GM12874 (cell line): Measurements from ENCODE around the gene HRH3.

ENCODE experiments used
- TF ChIP-seq, protein P1 (sequence below): IDR thresholded peaks from 2 replicates; pipeline ENCODE4 v1.5.1; 2011; ENCODE audit warnings: low read depth, mild to moderate bottlenecking, control low read depth, low read length, moderate library complexity; ENCODE audit not compliant: insufficient read depth

The HRH3 gene

DNA sequence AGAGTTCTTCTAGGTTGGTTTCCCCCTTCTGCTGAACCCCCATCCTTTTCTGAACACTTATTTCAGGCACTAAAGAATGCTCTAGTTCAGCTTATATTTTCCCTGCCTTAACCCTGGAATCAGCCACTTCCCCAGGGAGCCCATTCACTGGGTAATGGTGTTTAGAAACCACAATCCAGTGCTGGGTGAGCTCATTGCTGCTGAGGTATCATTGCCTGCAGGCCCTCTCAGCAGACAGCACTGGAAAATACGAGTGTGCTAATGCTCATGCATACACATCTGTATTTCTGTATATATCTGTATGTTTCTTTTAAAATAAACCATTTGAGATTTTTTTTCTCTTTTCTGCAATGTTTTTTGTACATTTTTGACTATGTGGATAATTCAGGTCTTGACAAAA lies 45.3 kb upstream of the HRH3 start:
- TF ChIP-seq, protein P1, sequence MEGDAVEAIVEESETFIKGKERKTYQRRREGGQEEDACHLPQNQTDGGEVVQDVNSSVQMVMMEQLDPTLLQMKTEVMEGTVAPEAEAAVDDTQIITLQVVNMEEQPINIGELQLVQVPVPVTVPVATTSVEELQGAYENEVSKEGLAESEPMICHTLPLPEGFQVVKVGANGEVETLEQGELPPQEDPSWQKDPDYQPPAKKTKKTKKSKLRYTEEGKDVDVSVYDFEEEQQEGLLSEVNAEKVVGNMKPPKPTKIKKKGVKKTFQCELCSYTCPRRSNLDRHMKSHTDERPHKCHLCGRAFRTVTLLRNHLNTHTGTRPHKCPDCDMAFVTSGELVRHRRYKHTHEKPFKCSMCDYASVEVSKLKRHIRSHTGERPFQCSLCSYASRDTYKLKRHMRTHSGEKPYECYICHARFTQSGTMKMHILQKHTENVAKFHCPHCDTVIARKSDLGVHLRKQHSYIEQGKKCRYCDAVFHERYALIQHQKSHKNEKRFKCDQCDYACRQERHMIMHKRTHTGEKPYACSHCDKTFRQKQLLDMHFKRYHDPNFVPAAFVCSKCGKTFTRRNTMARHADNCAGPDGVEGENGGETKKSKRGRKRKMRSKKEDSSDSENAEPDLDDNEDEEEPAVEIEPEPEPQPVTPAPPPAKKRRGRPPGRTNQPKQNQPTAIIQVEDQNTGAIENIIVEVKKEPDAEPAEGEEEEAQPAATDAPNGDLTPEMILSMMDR = no peak

DNA sequence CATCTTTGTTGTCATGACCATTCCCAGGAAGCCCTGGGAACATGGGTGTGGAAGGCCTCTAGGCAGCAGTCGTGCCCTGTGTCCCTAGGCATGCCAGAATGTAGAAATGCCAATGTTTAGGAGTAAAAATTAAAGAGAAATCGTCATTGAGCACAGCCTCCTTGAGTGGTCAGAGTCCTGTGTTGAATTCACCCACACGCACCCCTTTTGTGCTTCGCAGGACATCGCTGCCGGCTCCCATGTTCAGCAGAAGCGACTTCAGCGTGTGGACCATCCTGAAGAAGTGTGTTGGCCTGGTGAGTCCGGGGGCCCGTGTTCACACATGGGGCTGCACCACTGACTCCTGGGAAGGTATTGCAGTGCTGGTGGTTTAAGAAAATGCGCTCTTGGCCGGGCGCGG lies 43.3 kb upstream of the HRH3 start:
- TF ChIP-seq, protein P1 = no peak

DNA sequence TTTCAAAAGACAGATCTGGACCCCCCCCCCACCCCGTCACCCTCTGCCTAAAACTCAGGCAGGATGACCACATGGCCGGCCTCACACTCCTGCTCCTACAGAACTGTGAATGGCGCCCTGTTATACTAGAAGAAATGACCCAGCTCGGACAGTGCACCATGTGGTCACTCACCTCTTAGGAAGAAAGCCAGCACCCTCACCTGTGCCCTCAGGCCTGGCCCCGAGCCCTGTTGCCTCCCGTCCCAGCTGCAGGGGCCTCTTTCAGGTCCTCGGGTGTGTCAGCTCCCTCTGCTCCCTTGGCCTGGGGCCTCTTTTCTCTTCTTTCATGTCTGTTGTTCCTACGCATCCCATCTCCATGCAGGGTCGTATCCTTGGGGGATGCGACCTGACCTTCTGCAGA lies 42.0 kb upstream of the HRH3 start:
- TF ChIP-seq, protein P1 = no peak

DNA sequence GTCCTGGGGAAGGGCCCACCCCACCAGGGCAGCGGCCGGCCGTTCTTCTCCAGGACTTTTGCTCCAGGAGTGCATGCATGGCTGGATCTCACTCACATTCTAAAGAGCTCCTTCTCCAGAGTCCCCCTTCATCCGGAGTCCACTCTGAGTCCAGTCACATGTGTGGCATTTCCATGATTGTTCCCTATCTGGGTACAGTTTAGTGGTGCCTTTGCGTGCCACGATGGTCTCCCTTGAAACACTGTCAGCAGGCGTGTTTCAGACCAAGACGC lies 39.2 kb upstream of the HRH3 start:
- TF ChIP-seq, protein P1 = no peak

DNA sequence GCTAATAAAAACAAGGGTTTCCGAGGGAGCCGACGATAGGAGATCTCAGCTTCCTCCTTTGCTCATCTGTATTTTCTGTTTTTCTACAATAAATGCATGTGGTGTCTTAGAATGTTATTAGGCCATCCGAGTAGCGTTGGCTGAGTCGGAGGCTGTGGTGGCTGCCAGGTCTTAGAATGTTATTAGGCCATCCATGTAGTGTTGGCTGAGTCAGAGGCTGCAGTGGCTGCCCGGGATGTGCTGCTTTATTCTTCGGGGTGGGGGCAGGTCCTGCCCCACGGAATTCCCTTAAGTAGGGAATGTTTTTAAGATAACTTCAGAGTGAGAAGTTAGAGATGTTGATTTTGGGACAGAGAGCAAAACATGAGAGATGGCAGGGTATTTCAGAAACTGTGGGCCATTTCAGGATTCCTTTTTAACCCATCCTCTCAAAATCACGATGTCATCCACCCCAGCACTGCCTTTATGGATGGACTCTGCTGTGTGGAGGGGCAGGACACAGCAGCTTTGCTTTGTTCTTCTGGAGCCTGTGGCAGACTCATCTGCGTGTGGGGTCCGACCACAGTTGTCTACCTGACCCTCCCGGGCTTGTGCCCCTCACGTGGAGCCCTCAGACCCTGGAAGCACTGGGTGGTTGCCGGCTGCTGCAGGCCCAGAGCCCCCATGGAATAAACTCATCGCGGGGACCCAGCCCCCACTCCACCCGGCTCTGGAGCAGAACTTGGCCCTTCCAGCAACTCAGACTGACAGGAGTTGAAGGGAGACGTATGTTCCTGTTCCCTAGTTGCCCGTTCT lies 38.6 kb upstream of the HRH3 start:
- TF ChIP-seq, protein P1 = no peak

DNA sequence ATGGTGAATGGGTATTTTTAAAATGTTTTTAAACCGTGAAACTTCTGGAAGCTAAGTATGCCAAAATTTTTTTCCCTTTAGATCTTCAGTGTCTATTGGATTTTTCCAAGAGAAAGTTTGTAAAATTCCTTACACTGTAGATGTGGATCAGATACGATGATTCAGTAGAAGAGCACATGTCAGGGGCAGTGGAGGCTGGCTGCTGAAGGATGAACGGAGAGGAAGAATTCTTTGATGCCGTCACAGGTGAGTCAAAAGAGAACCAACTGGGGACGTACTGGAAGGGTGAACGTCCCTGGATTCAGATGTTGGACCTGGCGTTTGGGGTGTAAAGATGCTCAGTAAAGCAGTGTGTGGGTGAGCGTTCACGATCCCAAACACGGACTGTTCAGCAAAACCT lies 35.9 kb upstream of the HRH3 start:
- TF ChIP-seq, protein P1 = no peak

DNA sequence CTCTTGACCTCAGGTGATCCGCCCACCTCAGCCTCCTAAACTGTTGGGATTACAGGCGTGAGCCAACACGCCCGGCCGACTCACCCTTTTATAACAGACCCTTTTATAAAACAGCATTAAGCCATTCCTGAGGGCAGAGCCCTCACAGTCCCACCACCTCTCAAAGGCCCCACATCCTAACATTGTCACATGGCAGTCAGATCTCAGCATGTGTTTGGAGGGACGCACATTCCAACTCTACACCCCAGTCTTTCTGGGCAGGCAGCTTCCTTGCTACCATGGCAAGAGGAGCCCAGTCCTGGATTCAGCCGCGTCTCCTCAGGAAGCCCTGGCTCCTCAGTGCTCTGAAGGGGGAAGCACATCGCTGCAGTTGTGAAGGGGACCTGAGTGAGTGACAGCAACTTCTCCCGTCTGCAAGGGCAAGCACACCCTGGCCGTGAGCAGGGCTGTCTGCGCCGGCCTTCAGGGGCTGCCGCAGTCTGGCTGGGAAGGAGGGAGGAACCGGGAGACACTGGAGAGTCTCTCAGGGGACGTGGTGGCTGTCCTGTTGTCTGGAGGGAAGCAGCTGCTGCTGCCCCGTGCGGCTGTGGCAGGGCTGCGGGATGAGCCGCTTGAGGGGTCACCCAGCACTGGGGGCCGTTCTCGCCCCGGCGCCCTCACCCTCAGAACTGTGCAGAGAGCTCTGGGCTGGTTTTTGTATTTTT lies 34.1 kb upstream of the HRH3 start:
- TF ChIP-seq, protein P1 = no peak
